A673 (cell line): ENCODE results near the gene VRK2. TPM values are rescaled to one million over a fixed set of nuclear protein-coding genes. Genes with fewer than 3 reads are reported as not detected.

Experiments
- BruUV-seq: library from RNA; stranded (reverse); fragments of 400-500 nt; replicated peaks from 2 replicates; lab custom pipeline; 2021; lab: Mats Ljungman, UMichigan
- CTCF ChIA-PET: fragments of 300-600 bp; sonication (Branson Sonifier 250); formaldehyde crosslinking; loops from one replicate; lab custom pipeline; 2022; ENCODE audit warnings: antibody characterized with exemption; lab: Charles Lee
- POLR2A ChIA-PET: fragments of 300-600 bp; sonication (Branson Sonifier 250); formaldehyde crosslinking; loops from one replicate; lab custom pipeline; 2022; ENCODE audit warnings: antibody characterized with exemption; ENCODE audit not compliant: low non-redundant PET; lab: Charles Lee
- DNase-seq: peaks from one replicate; pipeline ENCODE4 v3.0.0-alpha.2; 2015; ENCODE audit warnings: low spot score
- H3K27ac ChIP-seq: fragments of 200-600 bp; sonication (generic); 2 replicates; pipeline ENCODE4 v1.5.1; 2016; ENCODE audit warnings: mixed run types, low read depth, mild to moderate bottlenecking, mixed read lengths, antibody characterized with exemption, low read length; ENCODE audit not compliant: poor library complexity, severe bottlenecking
- H3K27me3 ChIP-seq: fragments of 200-600 bp; sonication (generic); replicated peaks from 2 replicates; pipeline ENCODE4 v1.6.1; 2017; ENCODE audit warnings: mixed run types, low read depth, mild to moderate bottlenecking, mixed read lengths, antibody characterized with exemption, low read length; ENCODE audit not compliant: insufficient read depth, poor library complexity
- H3K36me3 ChIP-seq: fragments of 200-600 bp; sonication (generic); 2 replicates; pipeline ENCODE4 v1.6.1; 2016; ENCODE audit warnings: mixed run types, mild to moderate bottlenecking, mixed read lengths, antibody characterized with exemption, low read length; ENCODE audit not compliant: insufficient read depth, poor library complexity, severe bottlenecking
- H3K4me1 ChIP-seq: fragments of 200-600 bp; sonication (generic); 2 replicates; pipeline ENCODE4 v1.6.1; 2017; ENCODE audit warnings: mixed run types, mild to moderate bottlenecking, mixed read lengths, antibody characterized with exemption, low read length; ENCODE audit not compliant: insufficient read depth, poor library complexity, severe bottlenecking
- H3K4me3 ChIP-seq: fragments of 200-600 bp; sonication (generic); 2 replicates; pipeline ENCODE4 v1.5.1; 2016; ENCODE audit warnings: low read depth, mixed run types, mild to moderate bottlenecking, mixed read lengths, low read length; ENCODE audit not compliant: poor library complexity, severe bottlenecking
- H3K9me3 ChIP-seq: fragments of 200-600 bp; sonication (generic); 2 replicates; pipeline ENCODE4 v1.6.1; 2016; ENCODE audit warnings: mixed run types, low read depth, mild to moderate bottlenecking, mixed read lengths, antibody characterized with exemption, low read length; ENCODE audit not compliant: poor library complexity, severe bottlenecking
- CTCF ChIP-seq: fragments of 300-800, 200-600 bp; sonication (generic); conservative IDR thresholded peaks from 2 replicates; pipeline ENCODE4 v1.5.1; 2017; ENCODE audit warnings: low read depth, mild to moderate bottlenecking, antibody characterized with exemption, low read length, moderate library complexity, mixed read lengths
- EZH2 ChIP-seq: fragments of 200-600 bp; sonication (generic); IDR thresholded peaks from 2 replicates; pipeline ENCODE4 v1.6.1; 2017; ENCODE audit warnings: borderline replicate concordance, low read depth, mild to moderate bottlenecking, mixed read lengths, antibody characterized with exemption, low read length; ENCODE audit not compliant: poor library complexity, severe bottlenecking
- intact Hi-C: fragments of 100-400 bp; cut with micrococcal nuclease; formaldehyde crosslinking; loops from one replicate; pipeline ENCODE4 v1.10.0; 2022; ENCODE audit not compliant: unreplicated experiment
- total RNA-seq: library from RNA; stranded (reverse); gene quantifications from 2 replicates; pipeline ENCODE4 v1.2.3, GENCODE V29; 2021

VRK2 gene
- total RNA-seq, 1 experiment from 2014 or later = 16.1 TPM

GRCh38 chr2:58203018-58203417 lies 156.4 kb downstream of the VRK2 start:
- ChIA-PET CTCF (no interaction called here), POLR2A (no interaction called here)
- DNase-seq = no peak
- TF ChIP-seq EZH2 (no peak), CTCF (no peak)
- Histone ChIP-seq H3K9me3 (no peaks in the 10 kb centered on the region), H3K27ac (no peak overlapping the region), H3K4me1 (no peaks in the 10 kb centered on the region), H3K27me3 (no peaks in the 10 kb centered on the region), H3K4me3 (no peak overlapping the region), H3K36me3 (peaks cover 5% of the 10 kb centered on the region)
- intact Hi-C loops = no loop called here
- no TSS peak for BruUV-seq

DNA sequence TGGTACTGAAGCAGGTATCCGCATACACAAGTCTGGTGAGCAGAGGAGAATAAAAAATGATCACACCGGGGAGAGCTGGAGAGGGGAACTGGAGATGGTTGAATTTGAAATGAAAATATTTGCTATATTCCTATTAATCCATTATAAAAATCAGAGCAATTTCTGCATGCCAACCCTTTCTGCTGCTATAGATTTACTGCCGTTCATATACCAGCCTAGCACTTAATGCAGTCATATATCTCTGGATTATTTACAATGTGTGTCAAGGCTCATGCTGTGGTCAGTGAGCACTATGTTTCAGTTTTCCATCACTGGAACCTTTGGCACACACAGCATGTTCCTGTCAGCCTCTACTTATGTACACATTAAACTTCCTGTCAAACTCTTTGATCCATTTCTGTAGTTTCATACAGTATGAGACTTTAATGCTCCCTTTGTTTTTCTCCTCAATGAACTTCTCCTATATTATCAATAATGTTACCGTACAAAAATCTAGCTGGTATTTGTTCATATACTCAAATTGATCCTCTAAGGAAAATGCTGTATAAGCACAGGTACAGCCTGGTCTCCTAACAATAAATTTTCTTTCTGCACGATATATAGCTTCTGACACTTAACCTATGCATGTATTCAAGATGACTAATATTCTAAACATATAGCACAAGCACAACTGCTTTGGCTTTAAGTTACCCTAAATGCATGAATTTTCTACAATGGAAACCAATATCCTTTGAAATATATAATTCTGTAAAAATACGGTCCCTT lies 157.8 kb downstream of the VRK2 start:
- Histone ChIP-seq H3K27me3 (no peaks in the 10 kb centered on the region), H3K36me3 (peaks cover 5% of the 10 kb centered on the region), H3K9me3 (no peaks in the 10 kb centered on the region), H3K4me1 (no peaks in the 10 kb centered on the region), H3K27ac (no peak overlapping the region), H3K4me3 (no peak overlapping the region)
- intact Hi-C loops = no loop called here
- no peak for DNase-seq
- ChIA-PET POLR2A (no interaction called here), CTCF (no interaction called here)
- TF ChIP-seq EZH2 (no peak), CTCF (no peak)
- no TSS peak for BruUV-seq

- H3K4me3 ChIP-seq = no peak overlapping the region
- ChIA-PET POLR2A (no interaction called here), CTCF (no interaction called here)
- DNase-seq = no peak
- intact Hi-C loops = no loop called here
- peaks cover 14% of the 10 kb centered on the region for H3K9me3 ChIP-seq
- H3K27ac ChIP-seq = no peak overlapping the region
- BruUV-seq = no TSS peak
- peaks cover 8% of the 10 kb centered on the region for H3K36me3 ChIP-seq
- no peaks in the 10 kb centered on the region for H3K4me1 ChIP-seq
- H3K27me3 ChIP-seq = no peaks in the 10 kb centered on the region
- TF ChIP-seq CTCF = no peak
Measured at GRCh38 chr2:58206785-58207184, 160.2 kb downstream of the VRK2 start.
